ENCODE results near the gene PPP1CB. TPM values are rescaled to one million over a fixed set of nuclear protein-coding genes. Genes with fewer than 3 reads are reported as not detected.
"Not testable (repeated sequence)": the region's sequence is repeated elsewhere in the genome, so short reads cannot be mapped to it uniquely, and the experiment has no call there.

Gene PPP1CB
- polyA plus RNA-seq, 2 of the 4 experiments (the other 2 are of a cell fraction) = 147 to 188 TPM

GRCh38 chr2:28782423-28782822 is 30.8 kb downstream of the PPP1CB start:
- H3K4me2 ChIP-seq = no peak overlapping the region
- TF ChIP-seq HEYL (CRISPR knock-in tag; IDR thresholded peaks at IDR 0.05) = no peak
- no peak for TF ChIP-seq HOXB5 (CRISPR knock-in tag; IDR thresholded peaks at IDR 0.05)
- TF ChIP-seq EHF (CRISPR knock-in tag; IDR thresholded peaks at IDR 0.05) = no peak
- TF ChIP-seq E2F6 (IDR thresholded peaks at IDR 0.05; ENCODE audit: borderline replicate concordance, low read depth) = no peak
- no peak for TF ChIP-seq NFE2L2 (conservative IDR thresholded peaks at IDR 0.05; ENCODE audit: low read length)
- no peak for TF ChIP-seq EHMT2 (IDR thresholded peaks at IDR 0.05; ENCODE audit: low read depth)
- no peak for TF ChIP-seq EP300 (IDR thresholded peaks at IDR 0.05)
- no peak for TF ChIP-seq SMC3 (IDR thresholded peaks at IDR 0.05)
- TF ChIP-seq ZC3H11A (IDR thresholded peaks at IDR 0.05) = no peak
- TF ChIP-seq CHD4 (IDR thresholded peaks at IDR 0.05; ENCODE audit: borderline replicate concordance) = no peak
- no peak for TF ChIP-seq GATA3 (IDR thresholded peaks at IDR 0.05; ENCODE audit: borderline replicate concordance)
- TF ChIP-seq CTCF (IDR thresholded peaks at IDR 0.05) = no peak
- no peak for TF ChIP-seq CHD2 (IDR thresholded peaks at IDR 0.05; ENCODE audit: low read length, partially characterized antibody)
- TF ChIP-seq FOXS1 (CRISPR knock-in tag; IDR thresholded peaks at IDR 0.05) = no peak
- TF ChIP-seq MAFK (IDR thresholded peaks at IDR 0.05; ENCODE audit: partially characterized antibody) = no peak
- TF ChIP-seq ESRRA (IDR thresholded peaks at IDR 0.05; ENCODE audit: borderline replicate concordance, low read length) = no peak
- TF ChIP-seq CEBPB (IDR thresholded peaks at IDR 0.05) = no peak
- no peak for TF ChIP-seq PHF8 (IDR thresholded peaks at IDR 0.05; ENCODE audit: borderline replicate concordance, low read depth)
- H3K9me3 ChIP-seq = no peaks in the 10 kb centered on the region
- CTCF ChIA-PET = interaction anchor here (1.1 to 1.4 kb wide), 2 partner anchors 8 to 13 kb away, joined by 3 read pairs; no protein-coding TSS in a partner anchor
- FAIRE-seq = no peak
- no peak for ATAC-seq
- DNase-seq (ENCODE audit: low read depth in 1 of 2, low spot score in 1 of 2) = no peak
- H3K4me1 ChIP-seq = no peaks in the 10 kb centered on the region
- 59% methylated on average over 3 of the region's 3 CpGs for WGBS (ENCODE audit: missing lambda C conversion rate)
- H3K27ac ChIP-seq = no peak overlapping the region
- H3K4me3 ChIP-seq = no peak overlapping the region
- POLR2A ChIA-PET = no interaction called here

GRCh38 chr2:28784570-28784969 is 32.9 kb downstream of the PPP1CB start:
- POLR2A ChIA-PET = not testable (repeated sequence)
- CTCF ChIA-PET = interaction anchor here (0.7 to 2.3 kb wide), 7 partner anchors 15 to 218 kb away, joined by 3 to 13 read pairs (median 5); no protein-coding TSS in a partner anchor
- WGBS (ENCODE audit: missing lambda C conversion rate) = 90% methylated on average over 7 of the region's 7 CpGs

GRCh38 chr2:28796620-28797019 is 45.0 kb downstream of the PPP1CB start:
- ATAC-seq (no peak), DNase-seq (ENCODE audit: low read depth in 1 of 2, low spot score in 1 of 2) (no peak), FAIRE-seq (no peak)
- TF ChIP-seq NFE2L2 (conservative IDR thresholded peaks at IDR 0.05; ENCODE audit: low read length) (no peak), CTCF (IDR thresholded peaks at IDR 0.05) (no peak), HES2 (IDR thresholded peaks at IDR 0.05) (no peak)
- ChIA-PET POLR2A (no interaction called here), CTCF (no interaction called here)
- H3K27ac ChIP-seq = no peak overlapping the region
- H3K4me2 ChIP-seq = no peak overlapping the region
- no peak overlapping the region for H3K4me3 ChIP-seq
- H3K9me3 ChIP-seq = 0 out of 3 replicates have a peak, but pooled peaks cover 6% of the 10 kb centered on the region
- H3K4me1 ChIP-seq = peaks cover 17% of the 10 kb centered on the region
- 89% methylated on average over 4 of the region's 4 CpGs for WGBS (ENCODE audit: missing lambda C conversion rate)

More at GRCh38 chr2:28784570-28784969, 32.9 kb downstream of the PPP1CB start:
- H3K4me3 ChIP-seq; H3K4me1 ChIP-seq; H3K9me3 ChIP-seq; ATAC-seq; H3K4me2 ChIP-seq; FAIRE-seq; H3K27ac ChIP-seq; DNase-seq (ENCODE audit: low read depth in 1 of 2, low spot score in 1 of 2): not testable (repeated sequence)
